GM23338 (cell line): Measurements from ENCODE around the gene CCNY. TPM values are rescaled to one million over a fixed set of nuclear protein-coding genes. Genes with fewer than 3 reads are reported as not detected.

Source experiments
- ATAC-seq: fragments of 200-7000 bp; cut with Tn5 transposase; 3 replicates; pipeline ENCODE4 v1.9.1; 2020
- DNase-seq: peaks from one replicate; pipeline ENCODE4 v3.0.0-alpha.2; 2015; ENCODE audit warnings: low spot score
- H2AFZ ChIP-seq: fragments of 200-600 bp; sonication (generic); 2 replicates; pipeline ENCODE4 v1.8.0; 2016; ENCODE audit warnings: antibody characterized with exemption, mild to moderate bottlenecking, moderate library complexity
- H3F3A ChIP-seq: fragments of 200-600 bp; sonication (generic); replicated peaks from 2 replicates; pipeline ENCODE4 v1.8.0; 2017; ENCODE audit warnings: antibody characterized with exemption, mixed run types, low read depth
- H3K27ac ChIP-seq: fragments of 200-600 bp; sonication (generic); 2 replicates; pipeline ENCODE4 v1.6.1; 2016; ENCODE audit warnings: low read depth
- H3K27me3 ChIP-seq: fragments of 200-600 bp; sonication (generic); 2 replicates; pipeline ENCODE4 v1.8.0; 2016; ENCODE audit warnings: mild to moderate bottlenecking, mixed run types, moderate library complexity; ENCODE audit not compliant: insufficient read depth
- H3K36me3 ChIP-seq: fragments of 200-600 bp; sonication (generic); 2 replicates; pipeline ENCODE4 v1.8.0; 2016; ENCODE audit warnings: mild to moderate bottlenecking; ENCODE audit not compliant: insufficient read depth
- H3K4me1 ChIP-seq: fragments of 200-600 bp; sonication (generic); 2 replicates; pipeline ENCODE4 v1.8.0; 2016; ENCODE audit warnings: mild to moderate bottlenecking, moderate library complexity; ENCODE audit not compliant: insufficient read depth
- H3K4me2 ChIP-seq: fragments of 200-600 bp; sonication (generic); 2 replicates; pipeline ENCODE4 v1.7.1; 2017; ENCODE audit warnings: mixed run types
- H3K4me3 ChIP-seq: fragments of 200-600 bp; sonication (generic); 2 replicates; pipeline ENCODE4 v1.6.1; 2016; ENCODE audit warnings: mixed run types
- H3K79me2 ChIP-seq: fragments of 200-600 bp; sonication (generic); replicated peaks from 2 replicates; pipeline ENCODE4 v1.8.0; 2017; ENCODE audit warnings: mild to moderate bottlenecking; ENCODE audit not compliant: insufficient read depth
- H3K9me2 ChIP-seq: fragments of 200-600 bp; sonication (generic); 2 replicates; pipeline ENCODE4 v1.8.0; 2017; ENCODE audit not compliant: insufficient read depth
- H4K20me1 ChIP-seq: fragments of 200-600 bp; sonication (generic); replicated peaks from 2 replicates; pipeline ENCODE4 v1.8.0; 2017; ENCODE audit warnings: mild to moderate bottlenecking; ENCODE audit not compliant: insufficient read depth
- H3K27ac Mint-ChIP-seq: 2 replicates; pipeline ENCODE4 v1.8.0; 2020; ENCODE audit warnings: inconsistent platforms, mild to moderate bottlenecking, moderate library complexity, mixed read lengths
- H3K27me3 Mint-ChIP-seq: 3 replicates; pipeline ENCODE4 v1.8.0; 2022; ENCODE audit warnings: low read depth, mild to moderate bottlenecking, moderate library complexity, mixed read lengths, inconsistent platforms; ENCODE audit not compliant: insufficient read depth, poor library complexity
- H3K36me3 Mint-ChIP-seq: 3 replicates; pipeline ENCODE4 v1.8.0; 2021; ENCODE audit warnings: low read depth, mild to moderate bottlenecking, inconsistent platforms, moderate library complexity, mixed read lengths
- H3K4me1 Mint-ChIP-seq: 3 replicates; pipeline ENCODE4 v1.8.0; 2020; ENCODE audit warnings: mild to moderate bottlenecking, inconsistent platforms, mixed read lengths
- H3K4me3 Mint-ChIP-seq: 3 replicates; pipeline ENCODE4 v1.8.0; 2021; ENCODE audit warnings: moderate library complexity, mild to moderate bottlenecking, inconsistent platforms, mixed read lengths
- H3K9me3 Mint-ChIP-seq: 3 replicates; pipeline ENCODE4 v1.8.0; 2020; ENCODE audit warnings: moderate library complexity, mild to moderate bottlenecking, inconsistent platforms, mixed read lengths
- CREB1 ChIP-seq: fragments of 250-450 bp; sonication (Bioruptor Pico); IDR thresholded peaks from 2 replicates; pipeline ENCODE4 v1.5.0; 2020; ENCODE audit warnings: low read depth, mild to moderate bottlenecking, moderate library complexity
- EZH2 ChIP-seq: fragments of 200-600 bp; sonication (generic); IDR thresholded peaks from one replicate; pipeline ENCODE4 v1.8.0; 2017; ENCODE audit warnings: antibody characterized with exemption, mild to moderate bottlenecking, low read depth; ENCODE audit not compliant: unreplicated experiment
- EZH2phosphoT487 ChIP-seq: fragments of 200-600 bp; sonication (generic); IDR thresholded peaks from one replicate; pipeline ENCODE4 v1.8.1; 2018; ENCODE audit warnings: antibody characterized with exemption; ENCODE audit not compliant: unreplicated experiment
- JUNB ChIP-seq: IDR thresholded peaks from one replicate; pipeline ENCODE4 v1.6.1; 2016; ENCODE audit warnings: antibody characterized with exemption; ENCODE audit not compliant: unreplicated experiment
- NANOG ChIP-seq: IDR thresholded peaks from 2 replicates; pipeline ENCODE4 v1.6.1; 2016; ENCODE audit warnings: antibody characterized with exemption, borderline replicate concordance
- POLR2AphosphoS5 ChIP-seq: IDR thresholded peaks from 2 replicates; pipeline ENCODE4 v1.6.1; 2016; ENCODE audit warnings: antibody characterized with exemption, low read depth
- STAT1 ChIP-seq: IDR thresholded peaks from one replicate; pipeline ENCODE4 v1.6.1; 2016; ENCODE audit warnings: antibody characterized with exemption; ENCODE audit not compliant: unreplicated experiment
- ZNF114 ChIP-seq: fragments of 250-450 bp; sonication (Bioruptor Pico); IDR thresholded peaks from 2 replicates; pipeline ENCODE4 v1.5.0; 2020; ENCODE audit warnings: mild to moderate bottlenecking, moderate library complexity
- ZNF331 ChIP-seq: fragments of 250-450 bp; sonication (Bioruptor Pico); IDR thresholded peaks from 2 replicates; pipeline ENCODE4 v1.5.0; 2020; ENCODE audit warnings: low read depth, mild to moderate bottlenecking, moderate library complexity
- polyA plus RNA-seq: library from polyadenylated mRNA; unstranded; fragments of >200 nt; fragmentation: Nextera tagmentation; extraction: Ambion mirVana; gene quantifications from 2 replicates; pipeline ENCODE4 v1.2.1, GENCODE V29; 2016
- total RNA-seq: library from RNA; depleted of rRNA; stranded (reverse); fragments of >200 nt; shearing (Covaris generic); gene quantifications from 2 replicates; pipeline ENCODE4 v1.2.3, GENCODE V29; 2014
- TF ChIP-seq, protein P1 (sequence below): IDR thresholded peaks from one replicate; pipeline ENCODE4 v1.6.1; 2018; ENCODE audit warnings: antibody characterized with exemption; ENCODE audit not compliant: unreplicated experiment
- TF ChIP-seq, protein P2 (sequence below), 2 experiments: fragments of 200-600 bp in 1 of 2; sonication (generic) in 1 of 2; conservative IDR thresholded peaks; 2 replicates each; pipeline versions ENCODE4 v1.5.1 to v1.6.1; 2016 to 2017; ENCODE audit warnings: antibody characterized with exemption in 2 of 2, low read depth in 2 of 2, mild to moderate bottlenecking in 2 of 2, moderate library complexity in 1 of 2
- TF ChIP-seq, protein P3 (sequence below): IDR thresholded peaks from 2 replicates; pipeline ENCODE4 v1.6.1; 2016; ENCODE audit warnings: antibody characterized with exemption
- TF ChIP-seq, protein P4 (sequence below): fragments of 250-450 bp; sonication (Bioruptor Pico); IDR thresholded peaks from 2 replicates; pipeline ENCODE4 v1.5.0; 2020; ENCODE audit warnings: mild to moderate bottlenecking, moderate library complexity

CCNY gene
- total and polyA plus RNA-seq, 2 experiments from 2014 or later: 14.2 to 29.0 TPM

DNA sequence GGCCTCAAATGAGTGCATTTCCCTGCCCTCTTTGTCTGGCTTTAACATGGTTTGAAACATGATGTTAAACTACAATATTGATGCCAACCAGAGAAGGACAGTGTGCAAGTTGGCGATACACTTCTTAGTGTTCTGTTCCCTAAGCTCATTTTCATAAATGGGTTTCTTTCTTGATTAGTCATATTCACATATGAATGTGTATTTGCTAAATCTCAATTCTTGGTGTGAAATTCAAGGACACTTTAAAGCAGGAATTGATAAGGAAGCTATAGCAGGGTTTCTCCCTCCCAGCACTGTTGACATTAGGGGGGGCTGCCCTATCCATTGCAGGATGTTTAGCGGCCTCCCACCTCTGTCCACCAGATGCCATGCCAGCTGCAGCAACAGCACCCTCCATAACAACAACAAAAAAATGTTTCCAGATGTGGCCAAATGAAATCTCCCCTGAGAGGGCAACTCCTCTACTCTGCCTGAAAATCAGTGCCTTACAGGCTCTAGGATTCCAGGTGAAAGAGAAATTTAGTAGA is 13.1 kb downstream of the CCNY start:
- Histone ChIP-seq H3K27me3 (no peaks in the 10 kb centered on the region), H4K20me1 (peaks cover 49% of the 10 kb centered on the region), H3K79me2 (peaks cover 99% of the 10 kb centered on the region), H2AFZ (no peak overlapping the region), H3K4me1 (no peaks in the 10 kb centered on the region; the same call in 1 of the 2 replicates), H3K4me3 (no peak overlapping the region), H3K36me3 (no peaks in the 10 kb centered on the region), H3F3A (no peaks in the 10 kb centered on the region), H3K4me2 (no peak overlapping the region), H3K9me2 (no peaks in the 10 kb centered on the region), H3K27ac (no peak overlapping the region)
- no peak for DNase-seq
- TF ChIP-seq, protein P1, sequence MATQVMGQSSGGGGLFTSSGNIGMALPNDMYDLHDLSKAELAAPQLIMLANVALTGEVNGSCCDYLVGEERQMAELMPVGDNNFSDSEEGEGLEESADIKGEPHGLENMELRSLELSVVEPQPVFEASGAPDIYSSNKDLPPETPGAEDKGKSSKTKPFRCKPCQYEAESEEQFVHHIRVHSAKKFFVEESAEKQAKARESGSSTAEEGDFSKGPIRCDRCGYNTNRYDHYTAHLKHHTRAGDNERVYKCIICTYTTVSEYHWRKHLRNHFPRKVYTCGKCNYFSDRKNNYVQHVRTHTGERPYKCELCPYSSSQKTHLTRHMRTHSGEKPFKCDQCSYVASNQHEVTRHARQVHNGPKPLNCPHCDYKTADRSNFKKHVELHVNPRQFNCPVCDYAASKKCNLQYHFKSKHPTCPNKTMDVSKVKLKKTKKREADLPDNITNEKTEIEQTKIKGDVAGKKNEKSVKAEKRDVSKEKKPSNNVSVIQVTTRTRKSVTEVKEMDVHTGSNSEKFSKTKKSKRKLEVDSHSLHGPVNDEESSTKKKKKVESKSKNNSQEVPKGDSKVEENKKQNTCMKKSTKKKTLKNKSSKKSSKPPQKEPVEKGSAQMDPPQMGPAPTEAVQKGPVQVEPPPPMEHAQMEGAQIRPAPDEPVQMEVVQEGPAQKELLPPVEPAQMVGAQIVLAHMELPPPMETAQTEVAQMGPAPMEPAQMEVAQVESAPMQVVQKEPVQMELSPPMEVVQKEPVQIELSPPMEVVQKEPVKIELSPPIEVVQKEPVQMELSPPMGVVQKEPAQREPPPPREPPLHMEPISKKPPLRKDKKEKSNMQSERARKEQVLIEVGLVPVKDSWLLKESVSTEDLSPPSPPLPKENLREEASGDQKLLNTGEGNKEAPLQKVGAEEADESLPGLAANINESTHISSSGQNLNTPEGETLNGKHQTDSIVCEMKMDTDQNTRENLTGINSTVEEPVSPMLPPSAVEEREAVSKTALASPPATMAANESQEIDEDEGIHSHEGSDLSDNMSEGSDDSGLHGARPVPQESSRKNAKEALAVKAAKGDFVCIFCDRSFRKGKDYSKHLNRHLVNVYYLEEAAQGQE: no peak
- TF ChIP-seq ZNF331 (CRISPR knock-in tag) (no peak), EZH2 (no peak), POLR2AphosphoS5 (no peak), ZNF114 (CRISPR knock-in tag) (no peak), NANOG (no peak), JUNB (no peak), STAT1 (no peak), EZH2phosphoT487 (no peak), CREB1 (CRISPR knock-in tag) (no peak)
- TF ChIP-seq, protein P2, sequence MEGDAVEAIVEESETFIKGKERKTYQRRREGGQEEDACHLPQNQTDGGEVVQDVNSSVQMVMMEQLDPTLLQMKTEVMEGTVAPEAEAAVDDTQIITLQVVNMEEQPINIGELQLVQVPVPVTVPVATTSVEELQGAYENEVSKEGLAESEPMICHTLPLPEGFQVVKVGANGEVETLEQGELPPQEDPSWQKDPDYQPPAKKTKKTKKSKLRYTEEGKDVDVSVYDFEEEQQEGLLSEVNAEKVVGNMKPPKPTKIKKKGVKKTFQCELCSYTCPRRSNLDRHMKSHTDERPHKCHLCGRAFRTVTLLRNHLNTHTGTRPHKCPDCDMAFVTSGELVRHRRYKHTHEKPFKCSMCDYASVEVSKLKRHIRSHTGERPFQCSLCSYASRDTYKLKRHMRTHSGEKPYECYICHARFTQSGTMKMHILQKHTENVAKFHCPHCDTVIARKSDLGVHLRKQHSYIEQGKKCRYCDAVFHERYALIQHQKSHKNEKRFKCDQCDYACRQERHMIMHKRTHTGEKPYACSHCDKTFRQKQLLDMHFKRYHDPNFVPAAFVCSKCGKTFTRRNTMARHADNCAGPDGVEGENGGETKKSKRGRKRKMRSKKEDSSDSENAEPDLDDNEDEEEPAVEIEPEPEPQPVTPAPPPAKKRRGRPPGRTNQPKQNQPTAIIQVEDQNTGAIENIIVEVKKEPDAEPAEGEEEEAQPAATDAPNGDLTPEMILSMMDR (conservative IDR thresholded peaks at IDR 0.05; ENCODE audit: low read depth in 2 of 2): no peak
- TF ChIP-seq, protein P3, sequence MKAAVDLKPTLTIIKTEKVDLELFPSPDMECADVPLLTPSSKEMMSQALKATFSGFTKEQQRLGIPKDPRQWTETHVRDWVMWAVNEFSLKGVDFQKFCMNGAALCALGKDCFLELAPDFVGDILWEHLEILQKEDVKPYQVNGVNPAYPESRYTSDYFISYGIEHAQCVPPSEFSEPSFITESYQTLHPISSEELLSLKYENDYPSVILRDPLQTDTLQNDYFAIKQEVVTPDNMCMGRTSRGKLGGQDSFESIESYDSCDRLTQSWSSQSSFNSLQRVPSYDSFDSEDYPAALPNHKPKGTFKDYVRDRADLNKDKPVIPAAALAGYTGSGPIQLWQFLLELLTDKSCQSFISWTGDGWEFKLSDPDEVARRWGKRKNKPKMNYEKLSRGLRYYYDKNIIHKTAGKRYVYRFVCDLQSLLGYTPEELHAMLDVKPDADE: no peak
- TF ChIP-seq, protein P4, sequence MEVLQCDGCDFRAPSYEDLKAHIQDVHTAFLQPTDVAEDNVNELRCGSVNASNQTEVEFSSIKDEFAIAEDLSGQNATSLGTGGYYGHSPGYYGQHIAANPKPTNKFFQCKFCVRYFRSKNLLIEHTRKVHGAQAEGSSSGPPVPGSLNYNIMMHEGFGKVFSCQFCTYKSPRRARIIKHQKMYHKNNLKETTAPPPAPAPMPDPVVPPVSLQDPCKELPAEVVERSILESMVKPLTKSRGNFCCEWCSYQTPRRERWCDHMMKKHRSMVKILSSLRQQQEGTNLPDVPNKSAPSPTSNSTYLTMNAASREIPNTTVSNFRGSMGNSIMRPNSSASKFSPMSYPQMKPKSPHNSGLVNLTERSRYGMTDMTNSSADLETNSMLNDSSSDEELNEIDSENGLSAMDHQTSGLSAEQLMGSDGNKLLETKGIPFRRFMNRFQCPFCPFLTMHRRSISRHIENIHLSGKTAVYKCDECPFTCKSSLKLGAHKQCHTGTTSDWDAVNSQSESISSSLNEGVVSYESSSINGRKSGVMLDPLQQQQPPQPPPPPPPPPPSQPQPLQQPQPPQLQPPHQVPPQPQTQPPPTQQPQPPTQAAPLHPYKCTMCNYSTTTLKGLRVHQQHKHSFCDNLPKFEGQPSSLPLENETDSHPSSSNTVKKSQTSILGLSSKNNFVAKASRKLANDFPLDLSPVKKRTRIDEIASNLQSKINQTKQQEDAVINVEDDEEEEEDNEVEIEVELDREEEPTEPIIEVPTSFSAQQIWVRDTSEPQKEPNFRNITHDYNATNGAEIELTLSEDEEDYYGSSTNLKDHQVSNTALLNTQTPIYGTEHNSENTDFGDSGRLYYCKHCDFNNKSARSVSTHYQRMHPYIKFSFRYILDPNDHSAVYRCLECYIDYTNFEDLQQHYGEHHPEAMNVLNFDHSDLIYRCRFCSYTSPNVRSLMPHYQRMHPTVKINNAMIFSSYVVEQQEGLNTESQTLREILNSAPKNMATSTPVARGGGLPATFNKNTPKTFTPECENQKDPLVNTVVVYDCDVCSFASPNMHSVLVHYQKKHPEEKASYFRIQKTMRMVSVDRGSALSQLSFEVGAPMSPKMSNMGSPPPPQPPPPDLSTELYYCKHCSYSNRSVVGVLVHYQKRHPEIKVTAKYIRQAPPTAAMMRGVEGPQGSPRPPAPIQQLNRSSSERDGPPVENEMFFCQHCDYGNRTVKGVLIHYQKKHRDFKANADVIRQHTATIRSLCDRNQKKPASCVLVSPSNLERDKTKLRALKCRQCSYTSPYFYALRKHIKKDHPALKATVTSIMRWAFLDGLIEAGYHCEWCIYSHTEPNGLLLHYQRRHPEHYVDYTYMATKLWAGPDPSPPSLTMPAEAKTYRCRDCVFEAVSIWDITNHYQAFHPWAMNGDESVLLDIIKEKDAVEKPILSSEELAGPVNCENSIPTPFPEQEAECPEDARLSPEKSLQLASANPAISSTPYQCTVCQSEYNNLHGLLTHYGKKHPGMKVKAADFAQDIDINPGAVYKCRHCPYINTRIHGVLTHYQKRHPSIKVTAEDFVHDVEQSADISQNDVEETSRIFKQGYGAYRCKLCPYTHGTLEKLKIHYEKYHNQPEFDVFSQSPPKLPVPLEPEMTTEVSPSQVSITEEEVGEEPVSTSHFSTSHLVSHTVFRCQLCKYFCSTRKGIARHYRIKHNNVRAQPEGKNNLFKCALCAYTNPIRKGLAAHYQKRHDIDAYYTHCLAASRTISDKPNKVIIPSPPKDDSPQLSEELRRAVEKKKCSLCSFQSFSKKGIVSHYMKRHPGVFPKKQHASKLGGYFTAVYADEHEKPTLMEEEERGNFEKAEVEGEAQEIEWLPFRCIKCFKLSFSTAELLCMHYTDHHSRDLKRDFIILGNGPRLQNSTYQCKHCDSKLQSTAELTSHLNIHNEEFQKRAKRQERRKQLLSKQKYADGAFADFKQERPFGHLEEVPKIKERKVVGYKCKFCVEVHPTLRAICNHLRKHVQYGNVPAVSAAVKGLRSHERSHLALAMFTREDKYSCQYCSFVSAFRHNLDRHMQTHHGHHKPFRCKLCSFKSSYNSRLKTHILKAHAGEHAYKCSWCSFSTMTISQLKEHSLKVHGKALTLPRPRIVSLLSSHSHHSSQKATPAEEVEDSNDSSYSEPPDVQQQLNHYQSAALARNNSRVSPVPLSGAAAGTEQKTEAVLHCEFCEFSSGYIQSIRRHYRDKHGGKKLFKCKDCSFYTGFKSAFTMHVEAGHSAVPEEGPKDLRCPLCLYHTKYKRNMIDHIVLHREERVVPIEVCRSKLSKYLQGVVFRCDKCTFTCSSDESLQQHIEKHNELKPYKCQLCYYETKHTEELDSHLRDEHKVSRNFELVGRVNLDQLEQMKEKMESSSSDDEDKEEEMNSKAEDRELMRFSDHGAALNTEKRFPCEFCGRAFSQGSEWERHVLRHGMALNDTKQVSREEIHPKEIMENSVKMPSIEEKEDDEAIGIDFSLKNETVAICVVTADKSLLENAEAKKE: no peak
- ATAC-seq: no peak
- H3K4me1 Mint-ChIP-seq: peaks cover 43% of the 10 kb centered on the region
- H3K9me3 Mint-ChIP-seq: no peaks in the 10 kb centered on the region
- H3K4me3 Mint-ChIP-seq: no peak overlapping the region
- no peak overlapping the region for H3K27ac Mint-ChIP-seq
- H3K36me3 Mint-ChIP-seq: no peaks in the 10 kb centered on the region
- H3K27me3 Mint-ChIP-seq: no peaks in the 10 kb centered on the region
